Duodenal mucosa (tissue), 2 donors: ENCODE measurements around the gene RALGPS1.
A peak's percentile ranks its signal among the peaks of the same experiment; 100 is the strongest.

Experiments
- H3K27ac ChIP-seq: one replicate; pipeline ENCODE4 v1.7.0; 2013; ENCODE audit warnings: low read depth, low read length
- H3K27me3 ChIP-seq, 2 donors: one replicate each; pipeline ENCODE4 v1.7.0; 2013; ENCODE audit warnings: low read length in 2 of 2, control low read depth in 1 of 2; ENCODE audit not compliant: insufficient read depth in 2 of 2, control insufficient read depth in 1 of 2
- H3K36me3 ChIP-seq, 2 donors: one replicate each; pipeline ENCODE4 v1.7.0; 2013; ENCODE audit warnings: low read length in 2 of 2, control low read depth in 1 of 2; ENCODE audit not compliant: insufficient read depth in 2 of 2, control insufficient read depth in 1 of 2
- H3K4me1 ChIP-seq, 2 donors: one replicate each; pipeline ENCODE4 v1.7.0; 2013; ENCODE audit warnings: low read length in 2 of 2, control low read depth in 1 of 2; ENCODE audit not compliant: insufficient read depth in 2 of 2, control insufficient read depth in 1 of 2
- H3K4me3 ChIP-seq, 2 donors: one replicate each; pipeline ENCODE4 v1.7.0; 2013; ENCODE audit warnings: low read length in 2 of 2, low read depth in 1 of 2
- H3K9ac ChIP-seq, 2 donors: one replicate each; pipeline ENCODE4 v1.7.0; 2013; ENCODE audit warnings: low read length in 2 of 2, low read depth in 1 of 2
- H3K9me3 ChIP-seq, 2 donors: one replicate each; pipeline ENCODE4 v1.7.0; 2013; ENCODE audit warnings: low read length in 2 of 2, control low read depth in 1 of 2; ENCODE audit not compliant: control insufficient read depth in 1 of 2

Gene RALGPS1

DNA sequence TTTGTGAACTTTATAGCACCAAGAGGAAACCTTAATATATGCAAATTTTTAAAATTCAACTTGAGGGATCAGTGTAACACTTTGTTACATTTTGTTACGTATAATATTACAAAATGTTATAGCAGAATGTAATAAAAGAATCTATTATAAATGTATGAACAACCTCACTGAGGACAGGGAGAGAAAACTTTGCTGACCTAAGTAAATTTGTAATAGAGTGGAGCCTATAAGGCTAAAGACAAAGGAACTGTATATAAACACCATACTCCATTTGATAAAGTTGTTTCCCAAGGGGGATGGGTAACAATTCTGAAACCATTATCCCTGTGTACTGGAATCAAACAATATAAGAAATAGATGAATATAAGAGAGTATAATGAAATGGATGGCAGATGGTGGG lies 130.6 kb downstream of the RALGPS1 start:
- Histone ChIP-seq H3K36me3 (peaks cover 4 to 5% of the 10 kb centered on the region in 2 donors), H3K4me1 (peaks cover 0 to 10% of the 10 kb centered on the region in 2 donors), H3K27ac (no peak overlapping the region), H3K27me3 (no peaks in the 10 kb centered on the region), H3K9me3 (no peaks in the 10 kb centered on the region), H3K4me3 (no peak overlapping the region), H3K9ac (no peak overlapping the region)

DNA sequence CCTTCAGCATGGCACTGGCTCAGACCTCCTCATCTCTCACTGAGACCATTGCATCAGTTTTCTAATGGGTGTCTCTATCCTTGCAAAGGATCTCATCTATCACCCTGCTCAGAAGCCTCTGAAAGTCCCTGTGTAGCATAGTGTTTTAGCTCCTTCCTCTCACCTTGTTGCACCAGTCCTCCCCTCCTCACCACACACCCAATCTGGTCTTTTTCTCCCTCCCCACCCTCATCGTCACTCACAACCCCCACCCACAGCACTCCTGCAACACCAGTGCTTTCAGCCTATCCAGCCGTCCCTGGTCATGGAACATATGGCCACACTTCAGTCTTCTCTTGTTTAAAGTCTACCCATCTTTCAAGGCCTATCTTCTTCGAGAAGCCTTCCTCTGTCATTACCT lies 133.4 kb downstream of the RALGPS1 start:
- Histone ChIP-seq H3K27me3 (no peaks in the 10 kb centered on the region), H3K4me1 (peaks cover 0 to 10% of the 10 kb centered on the region in 2 donors), H3K36me3 (peaks cover 3 to 9% of the 10 kb centered on the region in 2 donors), H3K27ac (no peak overlapping the region), H3K9me3 (no peaks in the 10 kb centered on the region), H3K4me3 (no peak overlapping the region), H3K9ac (no peak overlapping the region)

DNA sequence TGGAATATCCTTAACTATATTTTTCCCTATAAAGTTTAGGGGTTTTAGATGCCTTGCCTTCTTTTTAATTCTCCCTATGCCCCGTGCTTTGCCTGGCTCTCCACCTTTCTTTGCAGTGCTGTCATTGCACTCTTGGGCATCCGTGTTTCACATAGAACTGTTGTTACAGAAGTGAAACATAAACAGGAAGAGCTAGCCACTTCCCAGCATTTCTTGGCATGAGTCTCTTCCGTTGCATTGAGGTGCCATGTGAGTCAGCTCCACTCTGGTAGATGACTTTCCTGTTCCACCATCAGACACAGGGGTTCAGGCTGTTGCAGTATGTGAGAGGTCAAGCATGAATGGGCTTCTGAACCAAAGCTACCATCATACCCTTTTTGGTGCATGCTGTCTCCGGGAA lies 134.5 kb downstream of the RALGPS1 start:
- no peaks in the 10 kb centered on the region for H3K27me3 ChIP-seq
- H3K9ac ChIP-seq: no peak overlapping the region
- H3K9me3 ChIP-seq: no peaks in the 10 kb centered on the region
- peaks cover 10 to 14% of the 10 kb centered on the region in 2 donors for H3K36me3 ChIP-seq
- H3K27ac ChIP-seq: no peak overlapping the region
- peaks cover 0 to 10% of the 10 kb centered on the region in 2 donors for H3K4me1 ChIP-seq
- H3K4me3 ChIP-seq: no peak overlapping the region

- Histone ChIP-seq H3K4me1 (peaks cover 0 to 10% of the 10 kb centered on the region in 2 donors), H3K9ac (no peak overlapping the region), H3K4me3 (no peak overlapping the region), H3K27me3 (no peaks in the 10 kb centered on the region), H3K9me3 (no peaks in the 10 kb centered on the region), H3K27ac (no peak overlapping the region), H3K36me3 (peaks cover 10 to 17% of the 10 kb centered on the region in 2 donors)
These were observed 135.0 kb downstream of the RALGPS1 start for GRCh38 chr9:127049581-127049980.

GRCh38 chr9:127050152-127050551 lies 135.6 kb downstream of the RALGPS1 start:
- Histone ChIP-seq H3K27ac (no peak overlapping the region), H3K4me1 (peaks cover 0 to 10% of the 10 kb centered on the region in 2 donors), H3K27me3 (no peaks in the 10 kb centered on the region), H3K9ac (no peak overlapping the region), H3K36me3 (peaks cover 10 to 19% of the 10 kb centered on the region in 2 donors), H3K4me3 (no peak overlapping the region), H3K9me3 (no peaks in the 10 kb centered on the region)

DNA sequence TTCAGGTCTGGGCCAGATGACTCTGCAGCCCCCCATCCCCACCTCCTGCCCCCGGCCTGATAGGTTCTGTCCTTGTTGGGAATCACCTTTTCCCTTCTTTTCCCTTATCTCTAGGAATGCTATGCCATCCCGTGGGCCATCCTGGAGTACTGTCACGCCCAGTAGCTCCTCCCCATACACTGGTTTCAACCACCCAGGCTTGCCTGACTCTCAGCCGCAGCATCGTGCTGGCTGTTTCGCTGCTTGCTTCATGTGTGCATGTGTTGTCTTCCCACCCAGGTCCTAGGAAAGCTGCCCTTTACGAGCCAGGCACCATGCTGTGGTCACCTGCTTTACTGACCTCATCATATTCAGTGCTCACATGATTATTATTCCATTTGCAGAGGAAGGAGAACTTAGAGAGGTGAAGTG lies 136.0 kb downstream of the RALGPS1 start:
- Histone ChIP-seq H3K27ac (no peak overlapping the region), H3K4me1 (peaks cover 0 to 10% of the 10 kb centered on the region in 2 donors), H3K9ac (no peak overlapping the region), H3K36me3 (peaks cover 10 to 22% of the 10 kb centered on the region in 2 donors), H3K4me3 (no peak overlapping the region), H3K27me3 (no peaks in the 10 kb centered on the region), H3K9me3 (no peaks in the 10 kb centered on the region)

- peaks cover 10 to 37% of the 10 kb centered on the region in 2 donors for H3K36me3 ChIP-seq
- H3K4me3 ChIP-seq: no peak overlapping the region
- H3K9me3 ChIP-seq: no peaks in the 10 kb centered on the region
- no peak overlapping the region for H3K27ac ChIP-seq
- no peak overlapping the region for H3K9ac ChIP-seq
- H3K4me1 ChIP-seq: peaks cover 0 to 10% of the 10 kb centered on the region in 2 donors
- no peaks in the 10 kb centered on the region for H3K27me3 ChIP-seq
These were observed 137.5 kb downstream of the RALGPS1 start for GRCh38 chr9:127051881-127052595.

DNA sequence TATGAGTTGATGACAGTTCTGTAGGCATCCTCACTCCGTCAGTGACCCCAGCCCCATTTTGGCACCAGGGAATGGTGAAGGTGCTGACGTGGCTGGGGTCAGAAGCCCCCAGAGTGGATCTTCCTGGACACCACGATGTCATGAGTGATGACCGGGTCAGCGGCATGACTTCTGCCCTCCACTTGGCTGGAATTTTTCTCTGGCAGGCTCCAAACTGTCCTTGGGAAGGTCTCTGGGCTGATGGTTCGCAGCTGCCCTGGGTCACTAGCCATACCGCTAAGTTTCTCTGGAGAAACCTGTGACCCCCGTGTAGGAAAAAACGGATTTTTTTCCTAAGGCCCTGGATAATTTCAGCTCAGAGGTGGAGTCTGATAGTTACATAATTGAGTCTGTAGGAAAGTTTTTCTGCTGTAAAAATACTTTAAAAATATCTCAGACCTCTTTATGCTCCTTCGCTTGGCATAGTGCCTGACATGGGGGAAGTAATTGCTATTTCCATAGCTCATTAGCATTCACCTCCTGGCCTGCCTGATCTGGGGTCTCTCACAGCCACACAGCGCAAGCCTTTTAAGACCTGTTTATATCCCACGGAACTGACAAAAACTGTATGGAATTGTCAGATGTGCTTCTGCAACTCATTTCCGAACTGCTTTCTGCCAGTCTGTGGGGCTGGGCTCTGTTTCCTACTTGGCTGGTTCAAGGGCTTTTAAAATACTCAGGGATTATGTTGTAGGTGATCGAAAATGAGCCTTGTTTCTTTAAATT lies 138.7 kb downstream of the RALGPS1 start:
- Histone ChIP-seq H3K4me3 (no peak overlapping the region), H3K4me1 (peaks cover 0 to 10% of the 10 kb centered on the region in 2 donors), H3K9me3 (no peaks in the 10 kb centered on the region), H3K27me3 (no peaks in the 10 kb centered on the region), H3K36me3 (peaks cover 10 to 47% of the 10 kb centered on the region in 2 donors), H3K9ac (no peak overlapping the region), H3K27ac (peak overlapping the region; percentile 5)

- no peak overlapping the region for H3K27ac ChIP-seq
- H3K9me3 ChIP-seq: no peaks in the 10 kb centered on the region
- no peaks in the 10 kb centered on the region for H3K27me3 ChIP-seq
- no peak overlapping the region for H3K4me3 ChIP-seq
- H3K9ac ChIP-seq: no peak overlapping the region
- peaks cover 10 to 47% of the 10 kb centered on the region in 2 donors for H3K36me3 ChIP-seq
- peaks cover 3 to 8% of the 10 kb centered on the region in 2 donors for H3K4me1 ChIP-seq
These were observed 139.4 kb downstream of the RALGPS1 start for GRCh38 chr9:127053960-127054359.

DNA sequence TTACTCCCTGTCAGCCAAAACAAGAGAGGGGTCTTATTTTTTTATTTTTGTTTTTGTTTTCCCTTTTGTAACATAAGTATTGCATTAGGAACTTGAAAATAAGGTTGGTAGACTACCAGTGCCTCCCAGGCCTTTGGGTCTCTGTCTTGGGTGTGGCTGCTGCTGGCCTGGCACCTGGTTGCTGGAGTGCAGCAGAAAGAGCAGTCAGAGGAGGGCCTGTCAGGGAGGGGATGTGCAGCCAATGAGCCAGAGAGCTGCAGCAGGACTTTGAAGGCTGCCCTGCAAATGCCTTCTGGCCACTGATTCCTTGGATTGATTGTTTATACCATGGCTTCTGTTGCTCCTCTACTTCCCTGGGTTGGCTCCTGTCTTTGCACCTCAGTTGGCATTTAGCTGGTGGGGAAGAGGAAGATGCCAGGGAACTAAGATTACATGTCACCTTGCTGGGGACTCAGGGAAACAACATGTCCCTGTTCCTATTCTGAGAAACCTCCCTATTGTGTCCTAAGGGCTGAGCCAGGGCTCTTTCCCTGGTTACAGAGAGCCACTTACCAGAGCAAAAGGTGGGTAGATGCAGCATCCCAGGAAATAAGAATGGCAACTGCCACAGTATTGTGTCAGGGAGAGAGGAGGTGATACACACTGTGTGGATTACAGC lies 141.3 kb downstream of the RALGPS1 start:
- H3K27ac ChIP-seq: no peak overlapping the region
- H3K4me1 ChIP-seq: peaks cover 0 to 8% of the 10 kb centered on the region in 2 donors
- no peaks in the 10 kb centered on the region for H3K9me3 ChIP-seq
- H3K36me3 ChIP-seq: peaks cover 7 to 43% of the 10 kb centered on the region in 2 donors
- no peak overlapping the region for H3K4me3 ChIP-seq
- no peaks in the 10 kb centered on the region for H3K27me3 ChIP-seq
- no peak overlapping the region for H3K9ac ChIP-seq
